Measurements from ENCODE around the gene GPR161.

The GPR161 gene

DNA sequence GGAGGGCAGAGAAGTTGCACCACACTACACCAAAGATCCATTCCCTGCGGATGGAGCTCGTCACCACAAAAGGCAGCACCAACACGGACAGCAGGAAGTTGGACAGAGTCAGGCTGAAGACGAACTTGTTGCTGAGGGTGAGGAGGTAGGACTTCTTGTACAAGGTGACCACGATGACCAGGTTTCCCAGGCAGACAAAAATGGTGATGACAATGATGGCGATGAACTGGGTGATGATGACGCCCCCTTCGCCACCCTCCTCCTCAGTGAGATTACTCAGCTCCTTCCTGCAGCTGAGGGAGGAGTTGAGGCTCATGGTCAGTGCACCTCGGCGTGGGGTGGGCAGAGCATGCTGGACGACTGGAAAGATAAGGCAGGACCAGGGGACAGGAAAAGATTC, 32.2 kb downstream of the GPR161 start:
- DNase-seq, result no peak

DNA sequence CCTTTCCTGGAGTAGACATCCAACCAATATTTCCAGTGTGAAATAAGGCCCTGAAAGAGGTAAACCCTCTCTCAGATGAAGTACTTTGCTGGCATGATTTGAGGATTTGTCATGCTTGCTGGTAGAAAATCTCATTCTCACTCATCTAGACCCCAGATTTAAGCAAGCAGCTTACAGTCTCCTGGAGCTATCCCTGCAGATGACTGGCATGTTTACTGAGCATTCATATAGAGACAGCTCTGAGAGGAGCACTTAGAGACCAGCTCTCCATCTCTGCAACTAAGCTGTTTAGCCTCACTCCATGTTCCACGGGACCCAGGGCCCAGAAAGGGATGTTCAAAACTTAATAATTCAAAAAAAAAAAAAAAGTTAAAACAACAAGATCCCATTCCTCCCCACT, 34.2 kb downstream of the GPR161 start:
- DNase-seq, result no peak

DNA sequence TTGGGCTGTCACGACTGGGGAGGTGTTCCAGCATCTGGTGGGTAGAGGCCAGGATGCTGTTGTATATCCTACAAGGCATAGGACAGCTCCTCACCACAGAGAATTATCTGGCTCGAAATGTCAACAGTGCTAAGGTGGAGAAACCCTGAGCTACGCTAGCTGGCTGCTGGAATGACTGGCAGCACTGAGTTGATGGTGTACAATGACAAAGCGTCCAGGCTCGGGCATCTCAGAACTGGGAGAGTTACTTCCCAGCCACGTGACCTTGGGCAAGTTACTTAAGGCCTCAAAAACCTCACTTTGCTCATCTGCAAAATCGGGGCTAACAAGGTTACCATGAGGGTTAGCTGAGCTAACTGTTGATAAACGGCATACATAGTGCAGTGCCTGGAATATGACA, 35.4 kb downstream of the GPR161 start:
- DNase-seq, result no peak

DNA sequence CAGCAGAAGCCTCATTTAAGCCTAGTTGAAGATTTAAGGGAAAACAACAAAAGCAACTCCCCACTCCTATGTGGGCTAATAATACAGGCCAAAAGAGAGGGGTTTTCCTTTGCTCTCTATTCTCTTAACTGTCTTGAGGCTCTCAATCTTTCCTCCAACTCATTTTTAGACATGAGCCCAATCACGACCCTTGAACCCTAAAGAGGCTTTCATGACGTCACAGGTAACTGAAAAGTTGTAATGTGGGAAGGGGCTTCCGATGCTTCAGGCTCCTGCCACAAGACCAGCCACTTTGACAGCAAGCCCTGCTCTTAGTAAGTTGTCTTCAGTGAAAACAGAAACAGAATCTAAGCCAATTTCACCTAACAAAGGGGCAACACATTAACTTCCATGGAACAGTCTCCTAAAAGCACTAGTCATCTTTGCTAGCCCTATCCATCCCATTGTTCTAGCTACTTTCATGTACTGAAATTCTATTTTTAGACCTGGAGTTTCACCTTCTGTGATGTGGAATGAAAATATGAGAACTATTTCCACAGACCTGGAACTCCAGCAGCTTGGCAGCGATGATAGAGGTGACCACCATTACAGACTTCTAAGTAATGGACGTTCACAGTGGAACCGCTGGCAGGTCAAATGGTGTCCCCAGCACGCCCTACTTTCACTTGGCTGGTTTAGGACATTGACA, 36.3 kb downstream of the GPR161 start:
- no peak for DNase-seq

DNA sequence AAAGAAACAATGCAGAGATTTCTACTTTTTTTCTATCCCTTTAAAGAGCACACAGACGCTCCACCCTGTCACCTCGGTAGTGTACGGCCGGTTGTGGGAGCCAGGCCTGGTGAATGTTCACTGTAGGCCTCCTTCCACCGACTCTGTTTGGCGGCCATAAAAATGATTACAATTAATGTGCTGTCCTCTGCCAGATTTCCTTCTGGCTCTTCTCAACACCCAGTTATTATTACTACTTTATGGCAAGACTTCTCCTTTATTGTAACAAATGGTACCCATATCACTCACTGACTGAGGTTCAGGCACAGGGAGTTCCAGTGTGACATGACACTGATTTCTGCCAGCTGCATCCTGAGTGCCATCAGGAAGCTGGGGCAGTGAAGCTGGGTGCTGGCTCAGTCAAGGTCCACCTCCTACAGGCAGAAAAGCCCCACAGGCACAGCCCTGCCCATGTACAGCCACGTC, 37.4 kb downstream of the GPR161 start:
- no peak for DNase-seq

DNA sequence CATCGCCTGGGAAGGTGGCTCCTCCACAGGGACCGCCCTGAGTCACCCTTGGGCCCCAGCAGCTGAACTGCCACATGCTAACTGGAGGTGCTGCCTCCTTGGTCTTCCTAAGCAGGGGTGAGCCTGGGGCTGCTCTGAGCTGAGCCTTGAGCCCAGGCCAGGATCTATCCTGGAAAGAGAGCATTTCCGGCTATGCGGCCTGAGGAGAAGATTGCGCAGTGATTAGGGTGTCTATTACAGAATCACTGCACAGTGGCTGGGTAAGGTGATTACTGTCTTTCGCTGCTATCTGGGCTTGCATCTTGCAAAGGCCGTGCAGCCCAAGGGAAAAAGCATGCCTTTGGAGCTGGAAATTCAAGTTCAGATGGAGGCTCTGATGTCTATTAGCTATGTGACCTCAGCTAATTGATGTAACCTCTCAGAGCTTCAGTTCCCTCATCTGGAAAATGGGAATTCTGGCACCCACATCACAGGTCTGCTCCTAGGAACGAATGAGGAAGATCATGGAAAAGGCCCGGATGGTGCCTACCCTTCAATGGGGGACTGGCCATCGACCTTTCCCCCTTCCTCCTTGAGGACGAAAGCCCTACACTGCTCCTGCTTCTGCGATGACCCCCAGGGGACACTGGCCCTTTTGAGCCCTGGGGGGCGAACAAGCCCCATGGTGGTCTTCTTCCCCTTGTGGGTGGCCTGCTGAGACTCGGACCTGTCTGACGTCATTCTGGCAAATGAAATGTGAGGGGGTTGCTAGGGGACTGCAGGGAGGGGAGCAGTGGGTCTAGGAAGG, 38.0 kb downstream of the GPR161 start:
- DNase-seq, result no peak

DNA sequence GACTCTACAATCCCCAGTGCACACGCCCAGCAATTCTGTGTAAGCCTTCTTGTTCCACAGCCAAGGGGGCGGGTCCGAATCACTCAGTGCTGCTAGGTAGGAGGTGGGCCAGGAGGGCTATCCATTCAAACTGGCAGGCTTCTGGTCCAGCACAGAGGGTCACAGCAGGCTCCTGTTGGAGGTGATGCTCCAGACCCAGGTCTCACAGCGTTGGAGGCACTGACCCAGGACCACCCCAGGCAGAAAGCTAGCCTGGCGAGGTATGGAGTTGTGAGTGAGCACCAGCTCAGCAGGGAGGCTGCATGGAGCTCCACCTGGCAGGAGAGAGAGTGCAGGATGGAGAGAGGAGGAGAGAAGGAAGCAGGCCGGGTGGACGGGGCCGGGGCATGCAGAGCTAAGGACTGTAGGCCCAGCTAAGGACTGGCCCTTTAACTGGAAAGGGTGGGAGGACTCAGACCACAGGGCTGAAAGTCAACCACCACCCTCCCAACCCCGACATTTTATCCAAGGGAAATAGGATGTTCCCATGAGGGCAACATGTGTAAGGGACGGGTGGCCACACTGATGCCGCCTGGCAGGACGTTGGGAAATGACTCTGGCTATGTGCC, 38.7 kb downstream of the GPR161 start:
- DNase-seq, result no peak

DNA sequence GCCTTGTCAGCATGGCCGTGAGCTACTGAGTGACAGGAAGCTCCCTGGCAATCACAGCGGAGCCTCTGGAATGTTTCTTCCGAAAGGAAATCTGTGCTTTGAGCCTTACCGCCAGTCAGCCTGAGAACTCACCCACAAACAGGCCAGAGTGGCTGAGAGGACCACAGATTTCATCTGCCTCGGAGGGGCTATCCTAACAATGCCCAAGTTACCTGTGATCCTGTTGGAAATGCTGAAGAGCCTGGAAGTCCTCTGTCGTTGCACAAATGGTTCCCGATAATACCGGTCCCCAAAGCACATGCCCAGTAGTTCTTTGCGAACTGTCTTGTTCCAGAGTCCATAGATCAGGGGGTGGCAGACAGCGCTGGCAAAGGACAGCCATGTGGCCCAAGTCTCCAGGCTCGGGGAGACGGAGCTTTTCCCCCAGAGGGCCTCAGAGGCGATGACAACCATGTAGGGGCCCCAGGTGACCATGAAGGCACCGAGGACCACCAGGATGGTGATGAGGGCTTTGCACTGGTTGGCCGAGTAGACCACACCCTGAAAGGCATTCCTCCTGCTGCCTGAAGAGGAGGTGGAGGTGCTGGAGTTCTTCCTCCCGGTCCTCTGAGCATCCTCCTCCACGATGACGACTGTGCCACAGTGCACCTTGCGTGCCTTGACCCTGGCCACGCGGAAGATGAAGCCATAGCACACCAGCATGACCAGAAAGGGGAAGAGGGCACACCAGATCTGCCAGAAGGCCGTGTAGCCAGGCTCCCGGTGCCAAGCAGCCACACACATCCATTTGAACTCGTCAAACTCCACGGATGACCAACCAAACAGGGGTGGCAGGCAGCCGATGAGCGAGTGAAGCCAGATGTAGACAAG, 40.2 kb downstream of the GPR161 start:
- no peak for DNase-seq

DNA sequence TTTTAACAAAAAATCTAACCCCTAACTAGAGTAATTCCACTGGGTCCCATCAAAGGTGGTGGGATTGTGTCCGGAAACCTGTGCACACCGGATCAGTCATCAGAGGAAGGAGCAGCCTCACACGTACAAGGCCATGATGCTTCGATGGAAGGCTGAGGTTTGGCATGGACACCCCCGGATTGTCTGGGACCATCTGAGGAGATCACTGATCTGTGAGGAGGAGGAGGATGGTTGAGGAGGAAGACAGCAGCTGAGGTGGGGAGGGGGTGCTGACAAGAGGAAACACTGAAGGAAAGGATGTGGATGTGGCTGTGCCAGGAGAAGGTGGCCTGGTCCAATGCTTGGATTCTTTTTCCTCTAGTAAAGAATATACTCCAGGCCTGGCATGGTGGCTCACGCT, 41.3 kb downstream of the GPR161 start:
- no peak for DNase-seq

DNA sequence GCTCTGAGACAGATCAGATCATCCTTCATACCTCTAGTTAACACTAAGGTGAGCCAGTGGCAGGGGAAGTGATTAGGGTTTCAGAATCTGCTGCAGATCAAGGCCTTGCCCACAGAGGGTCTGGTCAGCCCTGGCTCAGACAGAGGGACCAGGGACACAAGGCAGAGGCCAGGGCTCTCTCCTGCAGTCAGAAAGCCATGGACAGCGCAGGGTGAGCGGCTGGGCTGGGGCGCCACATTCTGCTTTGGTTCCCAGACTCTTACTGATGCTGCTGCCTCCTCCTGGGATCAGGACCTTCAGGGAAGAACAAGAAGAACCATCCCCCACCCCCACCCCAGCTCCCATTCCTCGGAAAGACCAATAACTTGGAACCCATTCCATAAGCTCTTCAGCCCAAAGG, 43.1 kb downstream of the GPR161 start:
- DNase-seq, result no peak

DNA sequence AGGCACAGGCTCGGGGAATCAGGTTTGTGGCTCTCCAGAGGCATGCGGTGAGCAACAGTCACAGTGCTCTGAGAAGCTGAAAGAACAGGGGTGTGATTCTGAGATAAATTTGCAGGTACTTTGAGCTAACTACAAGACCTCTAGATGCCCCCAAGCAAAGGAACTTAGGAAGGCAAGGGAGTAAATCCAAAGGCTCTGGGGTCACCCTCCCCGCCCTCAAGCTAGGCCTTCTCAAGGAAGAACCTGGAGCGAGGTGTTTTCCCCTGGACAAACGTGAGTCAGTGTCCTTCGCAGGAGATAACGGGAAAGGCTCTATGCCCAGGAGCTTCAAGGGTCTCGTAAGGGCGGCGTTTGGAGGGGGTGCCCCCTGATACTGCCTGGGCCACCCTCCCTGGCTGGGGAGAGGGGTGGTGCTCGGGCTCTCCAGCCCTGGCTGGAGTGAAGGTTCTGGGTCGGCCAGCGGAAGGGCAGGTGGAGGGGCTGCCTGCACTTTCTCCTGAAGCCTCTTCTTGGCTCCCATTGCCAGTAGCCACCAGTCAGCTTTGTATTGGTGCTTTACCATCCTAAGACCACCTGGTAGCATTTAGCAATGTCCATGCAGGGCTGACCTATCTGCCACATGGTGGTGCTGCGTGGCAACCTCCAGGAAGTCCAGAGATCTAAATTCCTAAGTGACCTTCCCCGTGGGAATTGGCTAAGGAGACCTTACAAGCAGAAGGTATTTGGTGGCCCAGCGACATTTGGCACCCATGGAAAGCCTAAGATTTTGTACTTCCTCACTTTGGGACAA, 44.0 kb downstream of the GPR161 start:
- DNase-seq, result no peak

DNA sequence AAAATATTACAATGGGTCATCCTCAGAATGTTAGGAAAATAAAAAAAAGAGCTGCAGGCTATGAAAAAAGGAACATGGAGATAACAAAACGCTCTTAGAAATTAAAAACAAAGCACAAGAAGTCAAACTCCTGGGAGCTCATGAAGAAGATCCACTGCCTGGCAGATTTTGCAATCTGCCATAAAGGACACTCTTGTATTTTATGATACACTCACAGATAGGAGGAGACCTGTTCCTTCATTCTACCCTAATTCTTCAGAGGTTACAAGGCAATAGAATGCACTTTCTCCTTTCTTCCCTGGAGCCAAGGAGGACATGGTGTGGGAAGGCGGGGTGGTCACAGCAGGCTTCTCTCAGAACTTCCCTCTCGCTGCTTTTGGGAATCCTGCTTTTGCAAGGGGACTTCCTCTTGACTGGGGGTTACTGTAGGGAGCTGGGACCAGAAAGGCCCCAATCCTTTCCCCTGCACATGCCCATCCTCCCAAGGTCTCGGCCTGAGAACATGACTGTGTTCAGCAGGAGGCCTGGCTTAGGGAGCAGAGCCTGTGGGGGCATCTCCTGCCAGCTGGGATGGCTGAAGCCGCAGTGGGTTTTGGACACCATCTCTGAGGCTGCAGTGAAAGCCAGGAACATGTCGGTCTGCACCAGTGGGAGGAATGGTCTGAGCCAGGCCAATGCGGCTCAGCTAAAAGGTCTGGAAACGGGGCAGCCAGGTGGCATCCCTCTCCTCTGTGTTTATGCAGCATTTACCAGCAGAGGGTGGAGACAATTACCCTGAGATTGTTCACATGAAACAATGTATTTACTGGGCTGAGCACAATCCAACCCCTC, 44.8 kb downstream of the GPR161 start:
- no peak for DNase-seq

DNA sequence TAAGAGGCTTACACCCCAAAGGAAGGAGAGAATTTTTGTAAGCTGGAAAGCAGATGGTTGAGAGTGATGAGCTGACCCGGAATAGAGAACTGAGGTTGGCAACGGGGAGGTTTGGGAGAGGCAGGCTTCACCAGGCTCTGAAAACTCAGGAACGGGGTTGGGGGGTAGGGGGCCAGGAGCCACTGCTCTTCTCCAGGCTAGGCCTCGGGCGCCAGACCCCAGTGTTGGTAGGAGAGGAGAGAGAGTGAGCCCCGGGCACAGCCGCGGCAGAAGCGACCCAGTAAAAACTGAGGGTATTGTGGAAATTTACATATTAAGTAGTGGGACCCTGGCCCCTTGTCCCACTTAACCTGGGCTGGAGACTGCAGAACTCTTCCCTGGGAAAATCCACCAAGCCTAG, 45.7 kb downstream of the GPR161 start:
- DNase-seq, result no peak

DNA sequence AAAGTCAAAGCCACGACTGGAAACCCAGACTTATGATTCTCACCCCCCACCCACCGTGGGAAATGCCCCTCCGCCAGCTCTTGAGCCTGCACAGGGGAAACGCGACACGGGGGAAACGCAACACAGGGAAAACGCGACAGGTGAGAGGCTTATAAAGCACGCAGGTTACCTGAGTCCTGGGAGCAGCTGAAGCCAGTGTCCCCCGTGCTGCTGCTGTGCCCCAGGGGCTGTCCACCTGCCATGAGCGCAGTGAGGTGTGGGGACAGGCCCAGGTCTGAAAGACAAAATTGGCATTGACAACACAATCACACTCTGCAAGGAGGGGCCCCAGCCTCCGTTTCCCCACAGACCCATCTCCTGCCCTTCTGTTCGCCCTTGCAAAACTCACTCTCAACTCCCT, 46.3 kb downstream of the GPR161 start:
- DNase-seq, result no peak

DNA sequence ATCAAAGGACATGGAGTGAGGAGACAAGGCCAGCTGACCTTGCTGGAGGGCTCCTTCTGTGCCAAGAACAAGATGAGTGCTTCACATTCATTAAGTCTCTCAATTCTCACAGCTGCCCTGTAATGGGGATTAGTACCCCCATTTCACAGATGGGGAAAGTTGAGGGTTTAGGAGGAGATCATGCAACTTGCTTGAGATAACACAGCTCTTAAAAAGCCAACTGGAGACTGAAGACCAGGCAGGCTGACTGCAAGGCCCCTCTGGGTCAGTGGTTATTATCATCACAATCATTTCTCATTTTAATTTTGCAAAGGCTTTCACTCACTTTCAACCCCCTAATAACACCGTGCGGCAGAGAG, 46.8 kb downstream of the GPR161 start:
- DNase-seq, result no peak

DNA sequence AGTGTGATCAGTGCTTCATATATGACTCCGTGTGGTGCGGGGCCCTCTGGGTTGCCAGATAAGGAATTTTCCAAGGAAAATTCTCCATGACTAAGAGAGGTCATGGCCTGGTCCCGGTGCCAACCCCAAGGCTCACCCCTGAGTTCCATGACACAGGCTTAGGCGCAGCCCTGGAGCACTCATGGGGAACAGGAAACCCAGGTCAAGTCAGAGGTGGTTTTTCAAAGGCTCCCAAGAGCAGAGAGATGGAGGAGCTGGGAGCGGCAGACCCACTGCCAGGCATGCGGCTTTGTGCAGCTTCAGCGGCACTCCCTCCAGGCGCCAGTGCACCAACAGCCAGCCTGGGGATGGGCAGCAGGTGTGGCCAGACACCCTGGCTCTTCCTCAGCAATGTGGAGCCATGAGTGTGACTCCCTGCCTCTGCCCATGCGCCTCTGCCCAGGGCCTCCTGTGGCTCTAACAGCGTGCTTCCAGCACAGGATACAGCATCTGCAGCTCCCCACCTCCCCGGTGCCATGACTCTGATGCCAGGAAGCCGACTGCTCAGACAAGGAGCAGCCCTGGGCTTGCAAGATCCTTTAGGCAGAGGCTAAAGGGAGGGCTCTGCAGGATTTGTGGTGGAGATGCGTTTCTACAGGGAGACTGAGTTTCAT, 47.3 kb downstream of the GPR161 start:
- DNase-seq, result no peak

DNA sequence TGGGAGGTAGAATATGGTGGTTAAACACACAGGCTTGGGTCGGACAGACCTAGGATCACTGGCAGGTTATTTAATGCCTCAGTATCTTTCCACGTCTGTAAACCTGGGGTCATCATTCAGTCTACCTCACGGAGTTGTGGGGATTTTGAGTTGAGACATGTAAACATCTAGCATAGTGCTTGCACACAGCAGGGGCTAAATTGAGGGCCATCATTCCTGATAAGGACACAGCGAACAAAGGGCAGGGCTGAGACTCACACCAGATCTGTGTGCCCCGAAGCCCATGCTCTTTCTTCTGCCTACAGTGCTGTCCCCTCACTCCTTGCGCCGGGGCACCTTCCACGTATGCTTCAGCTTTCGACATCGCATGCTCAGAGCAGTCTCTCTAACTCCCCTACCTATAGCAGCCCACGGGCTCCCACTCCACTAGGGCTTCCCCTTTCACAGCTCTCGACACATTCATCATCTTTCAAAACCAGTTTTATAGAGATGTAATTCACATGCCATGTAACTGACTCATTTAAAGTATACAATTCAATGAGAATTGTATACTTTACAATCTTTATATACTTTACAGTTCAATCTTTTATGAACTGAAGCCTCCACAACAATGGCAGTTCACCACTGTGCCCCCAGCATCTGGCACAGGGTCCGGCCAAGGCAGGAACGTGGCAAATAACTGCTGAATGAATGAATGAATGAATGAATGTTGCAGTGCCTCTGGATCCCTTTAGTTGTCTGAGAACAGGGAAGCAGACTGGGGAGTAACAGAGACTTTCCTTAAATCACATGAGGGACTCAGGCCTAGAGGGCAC, 48.0 kb downstream of the GPR161 start:
- DNase-seq, result no peak

DNA sequence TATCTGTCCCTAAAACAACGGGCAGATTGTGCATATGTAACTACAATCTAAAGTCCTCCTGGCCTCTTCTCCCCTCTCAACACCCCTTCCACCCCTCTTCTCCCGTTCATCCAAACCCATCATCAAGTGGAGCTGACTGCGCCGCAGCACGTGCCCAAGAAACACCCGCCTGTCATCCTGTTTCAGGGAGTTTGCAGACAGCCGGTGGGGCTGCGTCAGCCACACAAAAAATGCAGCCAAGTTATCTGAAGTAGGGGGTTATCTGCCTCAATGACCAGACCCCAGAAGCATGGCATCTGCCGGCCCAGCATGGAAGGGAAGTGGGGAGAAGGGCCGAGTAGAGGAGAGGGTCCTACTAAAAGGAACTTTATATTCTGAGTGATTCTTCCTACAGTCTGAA, 49.0 kb downstream of the GPR161 start:
- DNase-seq, result no peak

DNA sequence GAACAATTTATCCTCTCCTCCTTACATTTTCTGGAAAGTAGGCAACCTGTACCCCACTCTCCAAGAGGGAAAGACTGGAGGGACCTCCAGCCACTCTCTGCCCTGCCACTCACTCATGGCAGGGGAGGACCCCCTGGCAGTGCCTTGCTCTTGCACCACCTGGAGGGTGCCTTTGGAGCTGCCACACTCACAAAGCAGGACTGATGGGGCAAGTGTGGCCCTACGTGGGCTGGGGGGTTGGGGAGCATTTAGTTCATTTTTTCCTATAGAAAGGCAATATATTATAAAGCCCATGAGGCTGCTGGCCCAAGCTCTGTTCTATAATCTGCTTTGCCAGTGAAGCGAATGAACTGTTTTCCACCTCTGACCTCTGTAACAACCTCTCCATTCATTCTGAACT, 50.3 kb downstream of the GPR161 start:
- DNase-seq, result no peak

DNA sequence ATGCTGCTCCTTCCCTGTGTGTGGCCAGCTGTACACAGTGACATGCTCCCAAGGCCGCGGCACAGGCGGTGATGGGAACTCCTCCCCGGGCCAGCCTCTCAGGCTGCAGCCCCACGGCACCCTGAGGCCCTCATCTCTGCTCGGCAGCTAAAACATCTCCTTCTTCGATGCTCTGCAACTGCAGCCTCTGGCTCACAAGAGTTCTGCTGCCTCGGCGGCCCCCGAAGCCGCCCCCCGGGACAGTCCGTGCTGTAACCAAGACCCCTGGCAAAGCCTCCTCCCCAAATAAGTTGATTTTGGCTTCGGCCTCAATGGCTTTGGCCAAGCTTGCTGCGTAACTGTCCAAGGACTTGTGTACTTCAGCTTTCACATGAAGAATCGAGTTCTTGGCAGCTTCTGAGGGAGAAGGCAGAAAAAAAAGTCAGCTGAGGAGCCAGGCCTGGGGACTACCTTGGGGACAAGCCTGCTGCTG, 51.3 kb downstream of the GPR161 start:
- no peak for DNase-seq
